Mucosa of descending colon (tissue), 3 donors: ENCODE data around the gene HOXB13. TPM values are rescaled to one million over a fixed set of nuclear protein-coding genes. Genes with fewer than 3 reads are reported as not detected.

Experiments
- ATAC-seq: fragments of 200-7000 bp; cut with Tn5 transposase; one replicate; pipeline ENCODE4 v1.9.1; 2020; ENCODE audit warnings: mild to moderate bottlenecking, moderate library complexity
- DNase-seq, 3 donors: peaks; one replicate each; pipeline ENCODE4 v3.0.0-alpha.2; 2020
- H3K36me3 ChIP-seq: fragments of 200-600 bp; one replicate; pipeline ENCODE4 v1.8.0; 2021; ENCODE audit warnings: low read depth, mild to moderate bottlenecking
- H3K4me1 ChIP-seq: fragments of 200-600 bp; one replicate; pipeline ENCODE4 v1.8.0; 2021; ENCODE audit warnings: low read depth, mild to moderate bottlenecking
- H3K4me3 ChIP-seq: fragments of 200-600 bp; one replicate; pipeline ENCODE4 v1.8.0; 2021; ENCODE audit warnings: mild to moderate bottlenecking
- H3K9me3 ChIP-seq: fragments of 200-600 bp; one replicate; pipeline ENCODE4 v1.8.0; 2021; ENCODE audit warnings: mild to moderate bottlenecking
- CTCF ChIP-seq: fragments of 200-600 bp; IDR thresholded peaks from one replicate; pipeline ENCODE4 v1.8.0; 2022; ENCODE audit warnings: antibody characterized with exemption, mild to moderate bottlenecking
- intact Hi-C, 2 donors: fragments of 100-400 bp; cut with DNase I in 1 of 2; cut with micrococcal nuclease in 1 of 2; formaldehyde crosslinking; loops; one replicate each; pipeline versions ENCODE4 v1.11.0 to v1.11.1; 2022; cut with DNase I, micrococcal nuclease
- total RNA-seq, 3 donors: library from RNA; stranded (reverse); fragmentation: NEBNext Ultra II Directional in 2 of 3; extraction: Animal tissue kit (Norgen Biotek cat#: 25700) in 2 of 3; gene quantifications; one replicate each; pipeline versions ENCODE4 v1.2.1 to v1.2.4, GENCODE V29; 2021 to 2023
- donor health status: DM: no; HTN: no; CAD: no; lungs with moderate emphysema.
- donor health status: DM: no; HTN: no; CAD: no.
- donor health status: DM: no; HTN: yes; CAD: no.

Gene HOXB13
- total RNA-seq, 3 donors from 2014 or later = 12.2 to 65.4 (median 48.2) TPM

- no peak for TF ChIP-seq CTCF
- peak; percentile 50 for ATAC-seq
- intact Hi-C loops = no loop called here
- no peak for DNase-seq
- Histone ChIP-seq H3K9me3 (no peaks in the 10 kb centered on the region), H3K36me3 (no peaks in the 10 kb centered on the region), H3K4me1 (no peaks in the 10 kb centered on the region), H3K4me3 (no peak overlapping the region)
Observed at GRCh38 chr17:48735062-48735351, 6.5 kb upstream of the HOXB13 start.

- DNase-seq (no peak), ATAC-seq (peak; percentile 19)
- no peaks in the 10 kb centered on the region for H3K4me1 ChIP-seq
- no peak overlapping the region for H3K4me3 ChIP-seq
- intact Hi-C loops = no loop called here
- no peak for TF ChIP-seq CTCF
- no peaks in the 10 kb centered on the region for H3K9me3 ChIP-seq
- H3K36me3 ChIP-seq = no peaks in the 10 kb centered on the region
Observed at GRCh38 chr17:48734333-48735061, 5.9 kb upstream of the HOXB13 start.

GRCh38 chr17:48733632-48734328 is 5.2 kb upstream of the HOXB13 start:
- intact Hi-C loops = no loop called here

GRCh38 chr17:48732688-48733629 is 4.4 kb upstream of the HOXB13 start:
- ATAC-seq (no peak), DNase-seq (no peak)
- Histone ChIP-seq H3K4me3 (no peak overlapping the region), H3K4me1 (peaks cover 4% of the 10 kb centered on the region), H3K9me3 (no peaks in the 10 kb centered on the region), H3K36me3 (no peaks in the 10 kb centered on the region)
- no peak for TF ChIP-seq CTCF
- intact Hi-C loops = no loop called here

More at GRCh38 chr17:48733632-48734328, 5.2 kb upstream of the HOXB13 start:
- H3K4me3 ChIP-seq = no peak overlapping the region
- ATAC-seq (no peak), DNase-seq (no peak)
- H3K9me3 ChIP-seq = no peaks in the 10 kb centered on the region
- no peaks in the 10 kb centered on the region for H3K4me1 ChIP-seq
- no peak for TF ChIP-seq CTCF
- H3K36me3 ChIP-seq = no peaks in the 10 kb centered on the region

GRCh38 chr17:48731355-48731754 is 2.8 kb upstream of the HOXB13 start:
- ATAC-seq (no peak), DNase-seq (no peak)
- TF ChIP-seq CTCF = no peak
- Histone ChIP-seq H3K9me3 (no peaks in the 10 kb centered on the region), H3K4me3 (no peak overlapping the region), H3K36me3 (no peaks in the 10 kb centered on the region), H3K4me1 (peaks cover 4% of the 10 kb centered on the region)
- intact Hi-C loops = no loop called here
